ENCODE measurements around the gene MTHFS.
"Not testable (repeated sequence)": the region's sequence is repeated elsewhere in the genome, so short reads cannot be mapped to it uniquely, and the experiment has no call there.

MTHFS gene

DNA sequence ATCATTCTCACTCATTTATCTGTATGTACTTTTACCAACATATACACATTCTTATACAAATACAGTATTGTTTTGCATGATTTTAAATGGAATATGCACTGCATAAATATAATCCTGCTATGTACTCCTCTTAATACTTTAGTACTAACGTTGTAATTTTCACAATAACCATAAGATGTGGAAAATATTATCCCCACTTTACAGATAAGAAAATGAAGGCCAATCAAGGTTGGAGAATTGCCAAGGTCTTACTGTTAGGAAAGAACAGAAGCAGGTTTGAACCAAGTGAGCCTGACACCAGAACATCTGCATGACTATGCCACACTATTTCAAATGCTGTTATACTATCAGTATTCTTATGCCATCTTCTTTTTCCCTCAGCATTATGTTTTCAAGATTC is 41.3 kb upstream of the MTHFS start:
- Histone ChIP-seq H3K9me3 (ENCODE audit: severe bottlenecking) (no peaks in the 10 kb centered on the region), H3K4me3 (ENCODE audit: low read depth, low read length) (no peak overlapping the region), H3K27me3 (ENCODE audit: insufficient read depth, low read depth, severe bottlenecking) (no peaks in the 10 kb centered on the region), H3K36me3 (no peaks in the 10 kb centered on the region), H3K27ac (no peak overlapping the region)
- TF ChIP-seq, protein P1, sequence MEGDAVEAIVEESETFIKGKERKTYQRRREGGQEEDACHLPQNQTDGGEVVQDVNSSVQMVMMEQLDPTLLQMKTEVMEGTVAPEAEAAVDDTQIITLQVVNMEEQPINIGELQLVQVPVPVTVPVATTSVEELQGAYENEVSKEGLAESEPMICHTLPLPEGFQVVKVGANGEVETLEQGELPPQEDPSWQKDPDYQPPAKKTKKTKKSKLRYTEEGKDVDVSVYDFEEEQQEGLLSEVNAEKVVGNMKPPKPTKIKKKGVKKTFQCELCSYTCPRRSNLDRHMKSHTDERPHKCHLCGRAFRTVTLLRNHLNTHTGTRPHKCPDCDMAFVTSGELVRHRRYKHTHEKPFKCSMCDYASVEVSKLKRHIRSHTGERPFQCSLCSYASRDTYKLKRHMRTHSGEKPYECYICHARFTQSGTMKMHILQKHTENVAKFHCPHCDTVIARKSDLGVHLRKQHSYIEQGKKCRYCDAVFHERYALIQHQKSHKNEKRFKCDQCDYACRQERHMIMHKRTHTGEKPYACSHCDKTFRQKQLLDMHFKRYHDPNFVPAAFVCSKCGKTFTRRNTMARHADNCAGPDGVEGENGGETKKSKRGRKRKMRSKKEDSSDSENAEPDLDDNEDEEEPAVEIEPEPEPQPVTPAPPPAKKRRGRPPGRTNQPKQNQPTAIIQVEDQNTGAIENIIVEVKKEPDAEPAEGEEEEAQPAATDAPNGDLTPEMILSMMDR (IDR thresholded peaks at IDR 0.05; ENCODE audit: low read depth, low read length): no peak
- DNase-seq: no peak

DNA sequence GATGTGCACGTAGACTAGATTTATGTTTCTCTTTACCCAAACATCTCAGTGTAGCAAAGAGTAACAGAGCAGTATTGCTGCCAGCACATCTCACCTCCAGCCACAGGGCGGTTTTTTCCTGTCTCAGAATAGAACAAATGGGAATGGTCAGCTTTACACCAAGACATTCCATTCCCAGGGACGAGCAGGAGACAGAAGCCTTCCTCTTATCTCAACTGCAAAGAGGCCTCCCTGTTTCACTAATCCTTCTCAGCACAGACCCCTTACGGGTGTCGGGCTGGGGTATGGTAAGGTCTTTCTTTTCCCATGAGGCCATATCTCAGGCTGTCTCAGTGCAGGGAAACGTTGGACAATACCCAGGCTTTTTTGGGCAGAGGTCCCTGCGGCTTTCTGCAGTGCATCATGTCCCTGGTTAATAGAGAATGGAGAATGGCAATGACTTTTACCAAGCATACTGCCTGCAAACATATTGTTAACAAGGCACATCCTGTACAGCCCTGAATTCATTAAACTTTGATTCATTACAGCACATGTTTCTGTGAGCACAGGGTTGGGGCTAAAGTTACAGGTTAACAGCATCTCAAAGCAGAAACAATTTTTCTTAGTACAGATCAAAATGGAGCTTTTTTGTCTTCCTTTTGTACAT is 38.9 kb upstream of the MTHFS start:
- H3K27me3 ChIP-seq (ENCODE audit: insufficient read depth, low read depth, severe bottlenecking); H3K9me3 ChIP-seq (ENCODE audit: severe bottlenecking); H3K4me3 ChIP-seq (ENCODE audit: low read depth, low read length); H3K27ac ChIP-seq; DNase-seq; H3K36me3 ChIP-seq: not testable (repeated sequence)

GRCh38 chr15:79933231-79933630 is 36.4 kb upstream of the MTHFS start:
- H3K27ac ChIP-seq: no peak overlapping the region
- no peak overlapping the region for H3K4me3 ChIP-seq (ENCODE audit: low read depth, low read length)
- no peaks in the 10 kb centered on the region for H3K36me3 ChIP-seq
- no peaks in the 10 kb centered on the region for H3K27me3 ChIP-seq (ENCODE audit: insufficient read depth, low read depth, severe bottlenecking)
- TF ChIP-seq, protein P1 (IDR thresholded peaks at IDR 0.05; ENCODE audit: low read depth, low read length): no peak
- no peaks in the 10 kb centered on the region for H3K9me3 ChIP-seq (ENCODE audit: severe bottlenecking)
- no peak for DNase-seq

- DNase-seq: no peak
- TF ChIP-seq, protein P1 (IDR thresholded peaks at IDR 0.05; ENCODE audit: low read depth, low read length): no peak
- Histone ChIP-seq H3K27ac (no peak overlapping the region), H3K36me3 (no peaks in the 10 kb centered on the region), H3K27me3 (ENCODE audit: insufficient read depth, low read depth, severe bottlenecking) (no peaks in the 10 kb centered on the region), H3K9me3 (ENCODE audit: severe bottlenecking) (no peaks in the 10 kb centered on the region), H3K4me3 (ENCODE audit: low read depth, low read length) (no peak overlapping the region)
Measured at GRCh38 chr15:79932447-79932846, 35.6 kb upstream of the MTHFS start.

GRCh38 chr15:79930516-79930915 is 33.7 kb upstream of the MTHFS start:
- no peak overlapping the region for H3K4me3 ChIP-seq (ENCODE audit: low read depth, low read length)
- H3K36me3 ChIP-seq: no peaks in the 10 kb centered on the region
- H3K9me3 ChIP-seq (ENCODE audit: severe bottlenecking): no peaks in the 10 kb centered on the region
- TF ChIP-seq, protein P1 (IDR thresholded peaks at IDR 0.05; ENCODE audit: low read depth, low read length): no peak
- no peaks in the 10 kb centered on the region for H3K27me3 ChIP-seq (ENCODE audit: insufficient read depth, low read depth, severe bottlenecking)
- no peak overlapping the region for H3K27ac ChIP-seq
- DNase-seq: no peak

- H3K27ac ChIP-seq: no peak overlapping the region
- H3K4me3 ChIP-seq (ENCODE audit: low read depth, low read length): no peak overlapping the region
- H3K27me3 ChIP-seq (ENCODE audit: insufficient read depth, low read depth, severe bottlenecking): no peaks in the 10 kb centered on the region
- TF ChIP-seq, protein P1 (IDR thresholded peaks at IDR 0.05; ENCODE audit: low read depth, low read length): no peak
- H3K36me3 ChIP-seq: no peaks in the 10 kb centered on the region
- H3K9me3 ChIP-seq (ENCODE audit: severe bottlenecking): no peaks in the 10 kb centered on the region
- DNase-seq: no peak
Measured at GRCh38 chr15:79929412-79929811, 32.6 kb upstream of the MTHFS start.

GRCh38 chr15:79926116-79926515 is 29.3 kb upstream of the MTHFS start:
- peaks cover 11% of the 10 kb centered on the region for H3K36me3 ChIP-seq
- H3K27me3 ChIP-seq (ENCODE audit: insufficient read depth, low read depth, severe bottlenecking); H3K27ac ChIP-seq; H3K4me3 ChIP-seq (ENCODE audit: low read depth, low read length); DNase-seq; H3K9me3 ChIP-seq (ENCODE audit: severe bottlenecking): not testable (repeated sequence)

Data from WERI-Rb-1 (cell line).